Stomach (tissue), 4 donors: ENCODE results near the gene PPM1G.

Experiments used
- CTCF ChIP-seq, 7 experiments: fragments of 450-650 bp in 4 of 7; fragments of 200-600 bp in 3 of 7; sonication (generic) in 3 of 7; IDR thresholded peaks; one replicate each; pipeline ENCODE4 v1.5.1; 2016 to 2019; ENCODE audit warnings: antibody characterized with exemption in 7 of 7, control low read depth in 2 of 7, mild to moderate bottlenecking in 1 of 7
- EP300 ChIP-seq: sonication (generic); formaldehyde crosslinking; IDR thresholded peaks from one replicate; pipeline ENCODE4 v1.6.1; 2017; ENCODE audit warnings: antibody characterized with exemption
- POLR2A ChIP-seq, 4 donors: fragments of 450-650 bp; IDR thresholded peaks; one replicate each; pipeline ENCODE4 v1.6.1; 2016; ENCODE audit warnings: antibody characterized with exemption in 4 of 4, control low read depth in 2 of 4, mild to moderate bottlenecking in 1 of 4, moderate library complexity in 1 of 4
- POLR2AphosphoS5 ChIP-seq, 3 donors: sonication (generic); formaldehyde crosslinking; IDR thresholded peaks; one replicate each; pipeline ENCODE4 v1.6.1; 2016; ENCODE audit warnings: antibody characterized with exemption in 3 of 3

- TF ChIP-seq POLR2AphosphoS5 (IDR thresholded peaks at IDR 0.05) (no peak), CTCF (IDR thresholded peaks at IDR 0.05) (no peak), POLR2A (IDR thresholded peaks at IDR 0.05) (no peak), EP300 (no peak)
Observed at GRCh38 chr2:27336173-27336572, 73.2 kb downstream of the PPM1G start.
